ENCODE measurements around the gene RILPL1. TPM values are rescaled to one million over a fixed set of nuclear protein-coding genes. Genes with fewer than 3 reads are reported as not detected.

RILPL1 gene
- total RNA-seq, 1 experiment from 2014 or later = 11.5 TPM

GRCh38 chr12:123471374-123472068, 62.0 kb downstream of the RILPL1 start:
- Histone ChIP-seq H3K27me3 (ENCODE audit: insufficient read depth, low read depth) (no peaks in the 10 kb centered on the region), H3K4me1 (replicated peaks; ENCODE audit: insufficient read depth) (no peaks in the 10 kb centered on the region), H3K4me3 (no peak overlapping the region), H3K79me2 (ENCODE audit: low read depth) (no peaks in the 10 kb centered on the region), H3K9me2 (ENCODE audit: insufficient read depth) (no peaks in the 10 kb centered on the region), H3K36me3 (ENCODE audit: low read depth) (no peaks in the 10 kb centered on the region), H3K4me2 (no peak overlapping the region), H2AFZ (no peak overlapping the region), H3K27ac (no peak overlapping the region), H3K9me3 (ENCODE audit: insufficient read depth, low read depth) (no peaks in the 10 kb centered on the region), H3F3A (ENCODE audit: insufficient read depth, low read depth) (peaks cover 17% of the 10 kb centered on the region; the same call in 1 of the 2 replicates), H4K20me1 (ENCODE audit: insufficient read depth) (no peaks in the 10 kb centered on the region)
- ChIA-PET POLR2A (ENCODE audit: unreplicated experiment) (no interaction called here), CTCF (no interaction called here)
- BruUV-seq (replicated peaks) = no TSS peak
- intact Hi-C loops (cut with micrococcal nuclease; ENCODE audit: unreplicated experiment) = loop anchor here (10.0 kb wide), 1 partner anchor 63 kb away; the partner anchor contains the start of gene RILPL1
- TF ChIP-seq CTCF (conservative IDR thresholded peaks at IDR 0.05) (no peak), EZH2 (IDR thresholded peaks at IDR 0.05; ENCODE audit: low read depth) (no peak)
- peak in 1 of 2 experiments; percentile 69 for DNase-seq

GRCh38 chr12:123469978-123470377, 63.5 kb downstream of the RILPL1 start:
- no peak overlapping the region for H3K4me2 ChIP-seq
- intact Hi-C loops (cut with micrococcal nuclease; ENCODE audit: unreplicated experiment) = loop anchor here (10.0 kb wide), 1 partner anchor 65 kb away; the partner anchor contains the start of gene RILPL1
- H2AFZ ChIP-seq = no peak overlapping the region
- peaks cover 17% of the 10 kb centered on the region; the same call in 1 of the 2 replicates for H3F3A ChIP-seq (ENCODE audit: insufficient read depth, low read depth)
- no peak for TF ChIP-seq CTCF (conservative IDR thresholded peaks at IDR 0.05)
- no peak for TF ChIP-seq EZH2 (IDR thresholded peaks at IDR 0.05; ENCODE audit: low read depth)
- no TSS peak for BruUV-seq (replicated peaks)
- H3K9me2 ChIP-seq (ENCODE audit: insufficient read depth) = no peaks in the 10 kb centered on the region
- H3K9me3 ChIP-seq (ENCODE audit: insufficient read depth, low read depth) = no peaks in the 10 kb centered on the region
- no peaks in the 10 kb centered on the region for H3K36me3 ChIP-seq (ENCODE audit: low read depth)
- H3K27me3 ChIP-seq (ENCODE audit: insufficient read depth, low read depth) = no peaks in the 10 kb centered on the region
- ChIA-PET POLR2A (ENCODE audit: unreplicated experiment) (no interaction called here), CTCF (interaction anchor here (0.6 kb wide), 2 partner anchors 31 to 244 kb away, joined by 3 to 14 read pairs; no protein-coding TSS in a partner anchor)
- H3K79me2 ChIP-seq (ENCODE audit: low read depth) = peaks cover under 1% of the 10 kb centered on the region; the same call in 1 of the 2 replicates
- H3K4me3 ChIP-seq = no peak overlapping the region
- H4K20me1 ChIP-seq (ENCODE audit: insufficient read depth) = 0 out of 2 replicates have a peak, but pooled peaks cover 3% of the 10 kb centered on the region
- H3K27ac ChIP-seq = no peak overlapping the region
- DNase-seq = no peak
- H3K4me1 ChIP-seq (replicated peaks; ENCODE audit: insufficient read depth) = no peaks in the 10 kb centered on the region

GRCh38 chr12:123468786-123469185, 64.7 kb downstream of the RILPL1 start:
- H3K27ac ChIP-seq = no peak overlapping the region
- no peak; the same call in 1 of the 2 replicates for TF ChIP-seq CTCF (conservative IDR thresholded peaks at IDR 0.05)
- no peak for TF ChIP-seq EZH2 (IDR thresholded peaks at IDR 0.05; ENCODE audit: low read depth)
- H2AFZ ChIP-seq = no peak overlapping the region
- intact Hi-C loops (cut with micrococcal nuclease; ENCODE audit: unreplicated experiment) = no loop called here
- no TSS peak for BruUV-seq (replicated peaks)
- no peaks in the 10 kb centered on the region for H3K27me3 ChIP-seq (ENCODE audit: insufficient read depth, low read depth)
- no peak for DNase-seq
- H3K9me3 ChIP-seq (ENCODE audit: insufficient read depth, low read depth) = no peaks in the 10 kb centered on the region
- H3K4me2 ChIP-seq = no peak overlapping the region
- H4K20me1 ChIP-seq (ENCODE audit: insufficient read depth) = 0 out of 2 replicates have a peak, but pooled peaks cover 5% of the 10 kb centered on the region
- H3K9me2 ChIP-seq (ENCODE audit: insufficient read depth) = no peaks in the 10 kb centered on the region
- H3F3A ChIP-seq (ENCODE audit: insufficient read depth, low read depth) = peaks cover 17% of the 10 kb centered on the region; the same call in 1 of the 2 replicates
- H3K4me1 ChIP-seq (replicated peaks; ENCODE audit: insufficient read depth) = no peaks in the 10 kb centered on the region
- ChIA-PET CTCF (no interaction called here), POLR2A (ENCODE audit: unreplicated experiment) (interaction anchor here (0.6 kb wide), 1 partner anchor 23 kb away, joined by 9 read pairs; no protein-coding TSS in a partner anchor)
- 0 out of 2 replicates have a peak, but pooled peaks cover 5% of the 10 kb centered on the region for H3K36me3 ChIP-seq (ENCODE audit: low read depth)
- peaks cover 6% of the 10 kb centered on the region; the same call in 1 of the 2 replicates for H3K79me2 ChIP-seq (ENCODE audit: low read depth)
- H3K4me3 ChIP-seq = no peak overlapping the region

Measured in PC-9 (cell line).